HepG2 (cell line): ENCODE measurements around the gene SLC13A3. TPM values are rescaled to one million over a fixed set of nuclear protein-coding genes. Genes with fewer than 3 reads are reported as not detected.

ENCODE experiments used
- AHR ChIP-seq: IDR thresholded peaks from 2 replicates; pipeline ENCODE4 v1.6.1; 2018; ENCODE audit warnings: missing genetic modification reagents, missing compliant biosample characterization
- DR1 ChIP-seq: sonication (generic); formaldehyde crosslinking; IDR thresholded peaks from 2 replicates; pipeline ENCODE4 v1.8.0; 2021; ENCODE audit warnings: mild to moderate bottlenecking, missing genetic modification reagents, inconsistent platforms
- FOXJ3 ChIP-seq: sonication (generic); formaldehyde crosslinking; IDR thresholded peaks from 2 replicates; pipeline ENCODE4 v1.4.0; 2020; ENCODE audit warnings: missing genetic modification reagents, mild to moderate bottlenecking, borderline replicate concordance
- GATAD2A ChIP-seq: IDR thresholded peaks from 2 replicates; pipeline ENCODE4 v1.6.1; 2016
- SP1 ChIP-seq, 2 experiments: fragments of 450-650 bp in 1 of 2; sonication (generic) in 1 of 2; formaldehyde crosslinking in 1 of 2; IDR thresholded peaks; 2 replicates each; pipeline versions ENCODE4 v1.4.0 to v1.6.1; 2016 to 2020; ENCODE audit warnings: missing genetic modification reagents in 1 of 2
- ZFP36L1 ChIP-seq: sonication (generic); formaldehyde crosslinking; IDR thresholded peaks from 2 replicates; pipeline ENCODE4 v1.8.0; 2022; ENCODE audit warnings: mild to moderate bottlenecking, missing genetic modification reagents, moderate library complexity
- ZNF317 ChIP-seq: sonication (generic); formaldehyde crosslinking; IDR thresholded peaks from 2 replicates; pipeline ENCODE4 v1.5.0; 2020; ENCODE audit warnings: mild to moderate bottlenecking, missing genetic modification reagents
- ZNF431 ChIP-seq: sonication (generic); formaldehyde crosslinking; IDR thresholded peaks from 2 replicates; pipeline ENCODE4 v1.9.0; 2022; ENCODE audit warnings: missing genetic modification reagents, low read depth, mild to moderate bottlenecking, borderline replicate concordance
- ZNF451 ChIP-seq: sonication (generic); formaldehyde crosslinking; IDR thresholded peaks from 2 replicates; pipeline ENCODE4 v1.5.0; 2020; ENCODE audit warnings: mild to moderate bottlenecking, missing genetic modification reagents
- ZNF543 ChIP-seq: sonication (generic); formaldehyde crosslinking; IDR thresholded peaks from 2 replicates; pipeline ENCODE4 v1.4.0; 2020; ENCODE audit warnings: mild to moderate bottlenecking, missing genetic modification reagents
- ZNF549 ChIP-seq: sonication (generic); formaldehyde crosslinking; IDR thresholded peaks from 2 replicates; pipeline ENCODE4 v1.5.0; 2020; ENCODE audit warnings: missing genetic modification reagents
- ZNF7 ChIP-seq: IDR thresholded peaks from 2 replicates; pipeline ENCODE4 v1.6.1; 2016; ENCODE audit warnings: missing biosample characterization, missing genetic modification reagents
- ZSCAN12 ChIP-seq: sonication (generic); formaldehyde crosslinking; IDR thresholded peaks from 2 replicates; pipeline ENCODE4 v1.9.0; 2021; ENCODE audit warnings: mild to moderate bottlenecking, missing genetic modification reagents
- polyA plus RNA-seq, 8 experiments: library from polyadenylated mRNA; depleted of rRNA in 3 of 8; stranded (reverse) in 7 of 8; unstranded in 1 of 8; fragments of >200 nt; fragmentation: Illumina TruSeq in 4 of 8; extraction: Trizol in 4 of 8; gene quantifications; 2 replicates each; pipeline versions ENCODE4 v1.2.1 to v1.2.3, GENCODE V29; 2011 to 2016; ENCODE audit warnings: low read depth in 4 of 8, missing spikeins in 1 of 8, mixed read lengths in 1 of 8; ENCODE audit not compliant: insufficient read depth in 1 of 8
- total RNA-seq, 5 experiments: library from RNA; depleted of rRNA; stranded (reverse); fragments of >200 nt; fragmentation: Illumina TruSeq; extraction: Trizol; gene quantifications; 2 replicates each; pipeline ENCODE4 v1.2.3, GENCODE V29; 2016; ENCODE audit warnings: low read depth in 1 of 5
- TF ChIP-seq, protein P1 (sequence below): sonication (generic); formaldehyde crosslinking; IDR thresholded peaks from 2 replicates; pipeline ENCODE4 v1.4.0; 2020; ENCODE audit warnings: missing genetic modification reagents
- TF ChIP-seq, protein P2 (sequence below): IDR thresholded peaks from 2 replicates; pipeline ENCODE4 v1.6.1; 2016; ENCODE audit warnings: low read depth, missing genetic modification reagents, missing compliant biosample characterization
- TF ChIP-seq, protein P3 (sequence below): sonication (generic); formaldehyde crosslinking; IDR thresholded peaks from 2 replicates; pipeline ENCODE4 v1.4.0; 2020; ENCODE audit warnings: missing genetic modification reagents, borderline replicate concordance

Gene SLC13A3
- total and polyA plus RNA-seq, 2 of the 13 experiments (the other 11 are each of a cell fraction or from before 2014, with no cell fraction given), result 66.5 to 76.0 TPM

DNA sequence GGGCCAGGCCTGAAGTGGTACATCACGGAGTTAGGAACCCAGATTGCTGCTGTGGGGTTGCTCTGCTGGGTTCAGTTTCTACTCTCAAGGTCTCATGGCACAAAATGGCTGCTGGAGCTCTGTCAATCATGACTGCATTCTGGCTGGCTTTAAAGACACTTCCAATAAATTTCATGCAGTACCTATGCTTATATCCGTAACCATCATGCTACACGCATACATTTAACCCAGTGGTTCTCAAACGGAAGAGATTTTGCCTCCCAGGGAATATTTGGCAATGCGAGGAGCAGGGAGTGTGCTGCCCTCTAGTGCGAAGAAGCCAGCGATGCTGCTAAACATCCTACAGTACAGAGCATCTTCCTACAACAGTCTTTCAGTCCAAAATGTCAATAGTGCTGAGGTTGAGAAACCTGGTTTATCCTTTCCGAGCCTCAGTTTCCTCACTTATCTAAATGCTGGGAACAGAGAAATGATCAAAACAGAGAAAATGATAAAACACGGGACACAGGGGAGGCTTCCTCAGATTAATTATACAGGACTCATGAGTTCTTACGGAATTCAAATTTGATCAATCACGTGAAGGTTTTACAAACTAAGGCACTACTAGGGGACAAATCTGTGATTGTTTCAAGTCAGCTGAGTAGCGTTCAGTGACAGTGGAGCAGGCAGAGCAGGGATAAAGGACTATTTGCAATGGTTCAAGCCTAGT, 48.5 kb upstream of the SLC13A3 start (continued):
- TF ChIP-seq, protein P1, sequence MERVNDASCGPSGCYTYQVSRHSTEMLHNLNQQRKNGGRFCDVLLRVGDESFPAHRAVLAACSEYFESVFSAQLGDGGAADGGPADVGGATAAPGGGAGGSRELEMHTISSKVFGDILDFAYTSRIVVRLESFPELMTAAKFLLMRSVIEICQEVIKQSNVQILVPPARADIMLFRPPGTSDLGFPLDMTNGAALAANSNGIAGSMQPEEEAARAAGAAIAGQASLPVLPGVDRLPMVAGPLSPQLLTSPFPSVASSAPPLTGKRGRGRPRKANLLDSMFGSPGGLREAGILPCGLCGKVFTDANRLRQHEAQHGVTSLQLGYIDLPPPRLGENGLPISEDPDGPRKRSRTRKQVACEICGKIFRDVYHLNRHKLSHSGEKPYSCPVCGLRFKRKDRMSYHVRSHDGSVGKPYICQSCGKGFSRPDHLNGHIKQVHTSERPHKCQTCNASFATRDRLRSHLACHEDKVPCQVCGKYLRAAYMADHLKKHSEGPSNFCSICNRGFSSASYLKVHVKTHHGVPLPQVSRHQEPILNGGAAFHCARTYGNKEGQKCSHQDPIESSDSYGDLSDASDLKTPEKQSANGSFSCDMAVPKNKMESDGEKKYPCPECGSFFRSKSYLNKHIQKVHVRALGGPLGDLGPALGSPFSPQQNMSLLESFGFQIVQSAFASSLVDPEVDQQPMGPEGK (CRISPR knock-in tag), result peak; percentile 32; the same call in 1 of the 2 replicates
- no peak for TF ChIP-seq ZNF431 (CRISPR knock-in tag)
- TF ChIP-seq GATAD2A (CRISPR knock-in tag), result peak; percentile 42
- TF ChIP-seq ZNF7 (CRISPR knock-in tag), result 0 out of 2 replicates have a peak, but pooled peaks have one; percentile 6
- no peak for TF ChIP-seq ZSCAN12 (CRISPR knock-in tag)
- TF ChIP-seq ZNF543 (CRISPR knock-in tag), result no peak
- no peak for TF ChIP-seq FOXJ3 (CRISPR knock-in tag)
- no peak for TF ChIP-seq ZFP36L1
- no peak for TF ChIP-seq ZNF317 (CRISPR knock-in tag)
- TF ChIP-seq AHR (CRISPR knock-in tag), result no peak
- TF ChIP-seq, protein P2, sequence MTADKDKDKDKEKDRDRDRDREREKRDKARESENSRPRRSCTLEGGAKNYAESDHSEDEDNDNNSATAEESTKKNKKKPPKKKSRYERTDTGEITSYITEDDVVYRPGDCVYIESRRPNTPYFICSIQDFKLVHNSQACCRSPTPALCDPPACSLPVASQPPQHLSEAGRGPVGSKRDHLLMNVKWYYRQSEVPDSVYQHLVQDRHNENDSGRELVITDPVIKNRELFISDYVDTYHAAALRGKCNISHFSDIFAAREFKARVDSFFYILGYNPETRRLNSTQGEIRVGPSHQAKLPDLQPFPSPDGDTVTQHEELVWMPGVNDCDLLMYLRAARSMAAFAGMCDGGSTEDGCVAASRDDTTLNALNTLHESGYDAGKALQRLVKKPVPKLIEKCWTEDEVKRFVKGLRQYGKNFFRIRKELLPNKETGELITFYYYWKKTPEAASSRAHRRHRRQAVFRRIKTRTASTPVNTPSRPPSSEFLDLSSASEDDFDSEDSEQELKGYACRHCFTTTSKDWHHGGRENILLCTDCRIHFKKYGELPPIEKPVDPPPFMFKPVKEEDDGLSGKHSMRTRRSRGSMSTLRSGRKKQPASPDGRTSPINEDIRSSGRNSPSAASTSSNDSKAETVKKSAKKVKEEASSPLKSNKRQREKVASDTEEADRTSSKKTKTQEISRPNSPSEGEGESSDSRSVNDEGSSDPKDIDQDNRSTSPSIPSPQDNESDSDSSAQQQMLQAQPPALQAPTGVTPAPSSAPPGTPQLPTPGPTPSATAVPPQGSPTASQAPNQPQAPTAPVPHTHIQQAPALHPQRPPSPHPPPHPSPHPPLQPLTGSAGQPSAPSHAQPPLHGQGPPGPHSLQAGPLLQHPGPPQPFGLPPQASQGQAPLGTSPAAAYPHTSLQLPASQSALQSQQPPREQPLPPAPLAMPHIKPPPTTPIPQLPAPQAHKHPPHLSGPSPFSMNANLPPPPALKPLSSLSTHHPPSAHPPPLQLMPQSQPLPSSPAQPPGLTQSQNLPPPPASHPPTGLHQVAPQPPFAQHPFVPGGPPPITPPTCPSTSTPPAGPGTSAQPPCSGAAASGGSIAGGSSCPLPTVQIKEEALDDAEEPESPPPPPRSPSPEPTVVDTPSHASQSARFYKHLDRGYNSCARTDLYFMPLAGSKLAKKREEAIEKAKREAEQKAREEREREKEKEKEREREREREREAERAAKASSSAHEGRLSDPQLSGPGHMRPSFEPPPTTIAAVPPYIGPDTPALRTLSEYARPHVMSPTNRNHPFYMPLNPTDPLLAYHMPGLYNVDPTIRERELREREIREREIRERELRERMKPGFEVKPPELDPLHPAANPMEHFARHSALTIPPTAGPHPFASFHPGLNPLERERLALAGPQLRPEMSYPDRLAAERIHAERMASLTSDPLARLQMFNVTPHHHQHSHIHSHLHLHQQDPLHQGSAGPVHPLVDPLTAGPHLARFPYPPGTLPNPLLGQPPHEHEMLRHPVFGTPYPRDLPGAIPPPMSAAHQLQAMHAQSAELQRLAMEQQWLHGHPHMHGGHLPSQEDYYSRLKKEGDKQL (CRISPR knock-in tag), result no peak
- TF ChIP-seq, protein P3, sequence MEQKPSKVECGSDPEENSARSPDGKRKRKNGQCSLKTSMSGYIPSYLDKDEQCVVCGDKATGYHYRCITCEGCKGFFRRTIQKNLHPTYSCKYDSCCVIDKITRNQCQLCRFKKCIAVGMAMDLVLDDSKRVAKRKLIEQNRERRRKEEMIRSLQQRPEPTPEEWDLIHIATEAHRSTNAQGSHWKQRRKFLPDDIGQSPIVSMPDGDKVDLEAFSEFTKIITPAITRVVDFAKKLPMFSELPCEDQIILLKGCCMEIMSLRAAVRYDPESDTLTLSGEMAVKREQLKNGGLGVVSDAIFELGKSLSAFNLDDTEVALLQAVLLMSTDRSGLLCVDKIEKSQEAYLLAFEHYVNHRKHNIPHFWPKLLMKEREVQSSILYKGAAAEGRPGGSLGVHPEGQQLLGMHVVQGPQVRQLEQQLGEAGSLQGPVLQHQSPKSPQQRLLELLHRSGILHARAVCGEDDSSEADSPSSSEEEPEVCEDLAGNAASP (CRISPR knock-in tag), result no peak
- no peak for TF ChIP-seq ZNF549 (CRISPR knock-in tag)
- no peak for TF ChIP-seq DR1 (CRISPR knock-in tag)
- TF ChIP-seq ZNF451 (CRISPR knock-in tag), result no peak
- TF ChIP-seq SP1 (IDR thresholded peaks at IDR 0.05), result no peak
- no peak for TF ChIP-seq SP1 (CRISPR knock-in tag; IDR thresholded peaks at IDR 0.05)
